ENCODE results near the gene EXOC3. TPM values are rescaled to one million over a fixed set of nuclear protein-coding genes. Genes with fewer than 3 reads are reported as not detected.

Gene EXOC3
- total RNA-seq, 1 experiment from 2014 or later, result 155 TPM

GRCh38 chr5:405421-405820 is 37.6 kb upstream of the EXOC3 start:
- H3K9me2 ChIP-seq (ENCODE audit: insufficient read depth), result no peaks in the 10 kb centered on the region
- TF ChIP-seq EZH2 (IDR thresholded peaks at IDR 0.05; ENCODE audit: low read depth) (no peak), CTCF (conservative IDR thresholded peaks at IDR 0.05) (no peak)
- no peaks in the 10 kb centered on the region for H3F3A ChIP-seq (ENCODE audit: insufficient read depth, low read depth)
- intact Hi-C loops (cut with micrococcal nuclease; ENCODE audit: unreplicated experiment), result no loop called here
- ChIA-PET CTCF (no interaction called here), POLR2A (ENCODE audit: unreplicated experiment) (no interaction called here)
- H3K27me3 ChIP-seq (ENCODE audit: insufficient read depth, low read depth), result no peaks in the 10 kb centered on the region
- H3K27ac ChIP-seq, result no peak overlapping the region
- no peaks in the 10 kb centered on the region for H3K9me3 ChIP-seq (ENCODE audit: insufficient read depth, low read depth)
- BruUV-seq (replicated peaks), result no TSS peak
- no peaks in the 10 kb centered on the region for H3K79me2 ChIP-seq (ENCODE audit: low read depth)
- no peaks in the 10 kb centered on the region for H3K4me1 ChIP-seq (replicated peaks; ENCODE audit: insufficient read depth)
- H3K4me3 ChIP-seq, result no peak overlapping the region
- H3K36me3 ChIP-seq (ENCODE audit: low read depth), result no peaks in the 10 kb centered on the region
- no peak for DNase-seq
- no peaks in the 10 kb centered on the region for H4K20me1 ChIP-seq (ENCODE audit: insufficient read depth)
- no peak overlapping the region for H2AFZ ChIP-seq
- no peak overlapping the region for H3K4me2 ChIP-seq

DNA sequence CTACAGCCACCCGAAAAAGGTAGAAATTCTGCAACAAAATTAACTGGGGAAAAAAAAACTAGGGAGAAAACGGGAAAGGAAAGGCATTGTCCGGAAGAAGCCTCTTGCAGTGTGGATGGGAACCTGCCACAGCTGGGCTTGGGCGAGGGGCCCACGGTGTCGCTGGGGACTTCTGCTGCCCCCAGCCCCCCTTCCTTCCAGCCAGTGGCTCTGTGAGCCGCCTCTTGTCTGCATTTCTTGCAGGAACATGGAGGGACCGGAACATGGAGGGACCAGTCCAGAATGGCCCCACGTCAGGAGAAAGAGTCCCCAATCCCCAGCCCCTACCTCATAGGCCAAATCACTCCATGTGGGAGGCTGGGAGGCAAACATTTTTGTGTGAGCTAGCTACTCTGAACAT is 36.9 kb upstream of the EXOC3 start:
- ChIA-PET POLR2A (ENCODE audit: unreplicated experiment) (no interaction called here), CTCF (no interaction called here)
- no peaks in the 10 kb centered on the region for H3K27me3 ChIP-seq (ENCODE audit: insufficient read depth, low read depth)
- no peak for TF ChIP-seq CTCF (conservative IDR thresholded peaks at IDR 0.05)
- no peak for TF ChIP-seq EZH2 (IDR thresholded peaks at IDR 0.05; ENCODE audit: low read depth)
- H3F3A ChIP-seq (ENCODE audit: insufficient read depth, low read depth), result no peaks in the 10 kb centered on the region
- H3K36me3 ChIP-seq (ENCODE audit: low read depth), result no peaks in the 10 kb centered on the region
- no peak for DNase-seq
- no peaks in the 10 kb centered on the region for H4K20me1 ChIP-seq (ENCODE audit: insufficient read depth)
- no peak overlapping the region for H3K27ac ChIP-seq
- no peaks in the 10 kb centered on the region for H3K4me1 ChIP-seq (replicated peaks; ENCODE audit: insufficient read depth)
- H3K9me2 ChIP-seq (ENCODE audit: insufficient read depth), result no peaks in the 10 kb centered on the region
- H3K4me2 ChIP-seq, result no peak overlapping the region
- H3K4me3 ChIP-seq, result no peak overlapping the region
- H3K79me2 ChIP-seq (ENCODE audit: low read depth), result no peaks in the 10 kb centered on the region
- intact Hi-C loops (cut with micrococcal nuclease; ENCODE audit: unreplicated experiment), result no loop called here
- no peaks in the 10 kb centered on the region for H3K9me3 ChIP-seq (ENCODE audit: insufficient read depth, low read depth)
- no TSS peak for BruUV-seq (replicated peaks)
- no peak overlapping the region for H2AFZ ChIP-seq

DNA sequence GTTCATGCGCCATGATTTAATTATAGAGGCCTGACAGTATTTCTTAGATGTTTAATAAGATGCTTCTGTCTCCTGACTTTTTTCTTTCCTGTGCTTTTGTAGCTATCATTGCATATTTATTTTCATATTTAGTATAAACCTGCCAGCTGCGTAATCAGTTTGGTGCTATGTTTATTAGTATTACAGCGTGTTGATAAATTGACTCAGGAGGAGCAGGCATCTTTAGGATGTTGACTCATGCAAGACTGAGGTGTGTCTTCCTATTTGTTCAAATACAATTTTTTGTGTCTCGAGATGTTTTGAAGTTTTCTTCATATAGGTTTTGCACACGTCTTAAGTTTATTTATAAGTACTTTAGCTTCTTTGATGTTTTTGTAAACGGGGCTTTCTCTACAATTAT is 35.9 kb upstream of the EXOC3 start:
- H3K36me3 ChIP-seq (ENCODE audit: low read depth), result no peaks in the 10 kb centered on the region
- ChIA-PET CTCF (no interaction called here), POLR2A (ENCODE audit: unreplicated experiment) (interaction anchor here (0.7 kb wide), 1 partner anchor 123 kb away, joined by 3 read pairs; no protein-coding TSS in a partner anchor)
- intact Hi-C loops (cut with micrococcal nuclease; ENCODE audit: unreplicated experiment), result no loop called here
- H3K9me2 ChIP-seq (ENCODE audit: insufficient read depth), result no peaks in the 10 kb centered on the region
- no peak overlapping the region for H3K4me2 ChIP-seq
- H3K79me2 ChIP-seq (ENCODE audit: low read depth), result no peaks in the 10 kb centered on the region
- H3K4me1 ChIP-seq (replicated peaks; ENCODE audit: insufficient read depth), result no peaks in the 10 kb centered on the region
- H3K27me3 ChIP-seq (ENCODE audit: insufficient read depth, low read depth), result no peaks in the 10 kb centered on the region
- no peaks in the 10 kb centered on the region for H4K20me1 ChIP-seq (ENCODE audit: insufficient read depth)
- H3K4me3 ChIP-seq, result no peak overlapping the region
- no peak overlapping the region for H3K27ac ChIP-seq
- no peaks in the 10 kb centered on the region for H3K9me3 ChIP-seq (ENCODE audit: insufficient read depth, low read depth)
- no peaks in the 10 kb centered on the region for H3F3A ChIP-seq (ENCODE audit: insufficient read depth, low read depth)
- TF ChIP-seq EZH2 (IDR thresholded peaks at IDR 0.05; ENCODE audit: low read depth) (no peak), CTCF (conservative IDR thresholded peaks at IDR 0.05) (no peak)
- DNase-seq, result no peak
- H2AFZ ChIP-seq, result no peak overlapping the region
- BruUV-seq (replicated peaks), result no TSS peak

Data from PC-9 (cell line).